Common myeloid progenitor, CD34-positive (primary cell): ENCODE data around the gene EIF4A2.
A peak's percentile ranks its signal among the peaks of the same experiment; 100 is the strongest.
"Not testable (repeated sequence)": the region's sequence is repeated elsewhere in the genome, so short reads cannot be mapped to it uniquely, and the experiment has no call there.

Source experiments
- CTCF ChIA-PET: fragments of 350-600 bp; sonication (Branson Sonifier 250); formaldehyde crosslinking; loops from one replicate; lab custom pipeline; 2021; ENCODE audit warnings: antibody characterized with exemption; lab: Charles Lee
- POLR2A ChIA-PET: fragments of 350-600 bp; sonication (Branson Sonifier 250); formaldehyde crosslinking; loops from one replicate; lab custom pipeline; 2021; ENCODE audit warnings: antibody characterized with exemption; lab: Charles Lee
- DNase-seq, 3 donors: peaks; one replicate each; pipeline versions ENCODE4 v3.0.0 to v3.0.0-alpha.2; 2013
- H3K27ac ChIP-seq, 2 experiments: 1 replicate in 1 of 2; 2 replicates in 1 of 2; pipeline ENCODE4 v1.7.0; 2013; ENCODE audit warnings: inconsistent platforms in 2 of 2, low read length in 2 of 2, mild to moderate bottlenecking in 2 of 2, low read depth in 1 of 2, moderate library complexity in 1 of 2; ENCODE audit not compliant: severe bottlenecking in 2 of 2, insufficient read depth in 1 of 2, poor library complexity in 1 of 2
- H3K27me3 ChIP-seq, 5 experiments: replicated peaks in 2 of 5; 1 replicate in 3 of 5; 2 replicates in 2 of 5; pipeline versions ENCODE4 v1.6.1 to v1.7.0; 2013; ENCODE audit warnings: low read length in 4 of 5, mild to moderate bottlenecking in 2 of 5, moderate library complexity in 2 of 5, inconsistent platforms in 1 of 5; ENCODE audit not compliant: insufficient read depth in 5 of 5, control insufficient read depth in 4 of 5
- H3K36me3 ChIP-seq, 4 experiments: 1 replicate in 2 of 4; 2 replicates in 2 of 4; pipeline versions ENCODE4 v1.6.1 to v1.7.0; 2013; ENCODE audit warnings: low read length in 3 of 4, control low read depth in 1 of 4, mild to moderate bottlenecking in 1 of 4; ENCODE audit not compliant: control insufficient read depth in 4 of 4, insufficient read depth in 4 of 4
- H3K4me1 ChIP-seq, 4 experiments: 1 replicate in 3 of 4; 2 replicates in 1 of 4; pipeline versions ENCODE4 v1.6.1 to v1.7.1; 2013; ENCODE audit warnings: low read length in 3 of 4, mild to moderate bottlenecking in 3 of 4, control low read depth in 1 of 4, inconsistent platforms in 1 of 4, moderate library complexity in 1 of 4; ENCODE audit not compliant: control insufficient read depth in 4 of 4, insufficient read depth in 4 of 4; ENCODE audit errors: control extremely low read depth in 1 of 4
- H3K4me3 ChIP-seq, 7 experiments: 1 replicate in 4 of 7; 2 replicates in 3 of 7; pipeline versions ENCODE4 v1.5.1 to v1.7.0; 2013; ENCODE audit warnings: mild to moderate bottlenecking in 7 of 7, low read length in 6 of 7, moderate library complexity in 6 of 7, inconsistent platforms in 2 of 7, low read depth in 2 of 7, control low read depth in 1 of 7; ENCODE audit not compliant: insufficient read depth in 4 of 7, control insufficient read depth in 1 of 7; ENCODE audit errors: extremely low read depth in 1 of 7
- H3K9me3 ChIP-seq, 5 experiments: 1 replicate in 4 of 5; 2 replicates in 1 of 5; pipeline versions ENCODE4 v1.6.1 to v1.7.1; 2013; ENCODE audit warnings: low read length in 4 of 5, mild to moderate bottlenecking in 2 of 5, inconsistent platforms in 1 of 5, low read depth in 1 of 5, moderate library complexity in 1 of 5; ENCODE audit not compliant: control insufficient read depth in 4 of 5, insufficient read depth in 2 of 5; ENCODE audit errors: control extremely low read depth in 1 of 5
- WGBS: methylation state at CpG from one replicate; pipeline ENCODE4 v1.1.5; 2013; ENCODE audit not compliant: insufficient coverage; 5-methylcytosine and 5-hydroxymethylcytosine counted together

Gene EIF4A2

DNA sequence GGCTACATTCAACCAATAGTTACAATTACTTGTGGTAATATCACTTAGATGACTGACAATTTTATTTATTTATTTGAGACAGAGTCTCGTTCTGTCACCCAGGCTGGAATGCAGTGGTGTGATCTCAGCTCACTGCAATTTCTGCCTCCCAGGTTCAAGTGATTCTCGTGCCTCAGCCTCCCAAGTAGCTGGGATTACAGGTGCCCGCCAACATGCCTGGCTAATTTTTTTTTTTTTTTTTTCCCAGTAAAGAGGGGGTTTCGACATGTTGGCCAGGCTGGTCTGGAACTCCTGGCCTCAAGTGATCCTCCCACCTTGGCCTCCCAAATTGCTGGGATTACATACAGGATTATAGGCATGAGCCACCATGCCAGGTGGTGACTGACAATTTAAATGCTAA, 20.1 kb downstream of the EIF4A2 start:
- not testable (repeated sequence) for H3K9me3 ChIP-seq, DNase-seq, H3K27me3 ChIP-seq, H3K4me3 ChIP-seq, H3K27ac ChIP-seq
- Histone ChIP-seq H3K4me1 (peaks cover 7 to 28% (median 19%) of the 10 kb centered on the region in 4 experiments), H3K36me3 (peaks cover 5 to 38% (median 17%) of the 10 kb centered on the region in 4 experiments)
- WGBS: 100% methylated on average over 3 of the region's 4 CpGs
- CTCF ChIA-PET: interaction anchor here (0.6 to 1.1 kb wide), 2 partner anchors 9 to 19 kb away, joined by 3 read pairs; no protein-coding TSS in a partner anchor
- POLR2A ChIA-PET: interaction anchor here (0.6 kb wide), 1 partner anchor 169 kb away, joined by 4 read pairs; no protein-coding TSS in a partner anchor

DNA sequence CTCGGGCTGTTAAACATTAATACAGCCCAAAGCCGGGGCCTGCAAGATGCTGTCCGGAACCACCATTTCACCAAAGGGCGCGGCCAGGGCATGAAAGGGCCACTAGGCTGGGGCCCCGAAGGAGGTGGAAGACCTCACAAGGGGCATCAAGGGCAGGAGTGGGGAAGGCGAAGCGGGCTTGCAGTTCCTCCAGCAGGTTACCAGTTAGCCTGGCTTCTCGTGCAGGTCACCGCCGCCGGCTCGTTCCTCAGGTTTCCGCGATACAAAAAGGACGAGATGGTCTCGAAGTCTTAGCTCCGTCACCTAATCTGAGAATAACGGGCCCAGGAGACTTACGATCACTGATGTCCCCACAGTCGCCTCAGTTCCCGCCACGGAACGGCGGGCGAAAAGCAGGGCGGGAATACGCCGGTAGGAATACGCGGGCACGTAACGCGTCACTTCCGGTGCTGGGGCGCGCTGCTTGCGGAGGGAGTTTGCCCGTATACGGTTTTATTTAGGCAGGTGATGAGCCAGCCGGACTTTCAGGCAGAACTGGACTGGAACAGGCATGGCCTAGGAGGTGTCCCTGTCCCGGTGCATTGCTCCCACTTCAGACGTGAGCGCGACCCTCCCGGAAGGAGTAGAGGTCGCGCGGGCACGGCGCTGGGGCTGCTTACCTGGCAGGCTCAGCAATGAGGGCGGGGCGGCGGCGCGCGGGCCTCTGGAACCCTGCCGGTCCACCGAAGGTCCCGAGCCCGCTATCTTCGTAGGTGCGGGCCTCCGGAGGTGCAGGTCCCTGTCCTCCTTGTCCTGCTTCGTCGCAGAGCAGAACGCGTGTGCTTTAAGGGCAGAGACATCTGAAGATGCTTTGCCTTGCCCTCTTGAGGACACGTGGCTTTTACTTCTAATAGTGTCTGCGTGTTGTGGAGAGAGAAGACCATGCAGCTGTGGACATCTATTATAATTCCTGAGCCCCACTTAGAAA, 23.0 kb downstream of the EIF4A2 start, which contains the start of gene RFC4:
RFC4 (minus strand) TSS at position 394 of the 967 bp plus-strand sequence. CDS start 1,769 bp downstream, outside the sequence.
- under 1% methylated on average over 69 of the region's 70 CpGs for WGBS
- peak; percentile 66 to 84 (median 77) for DNase-seq
- H3K4me3 ChIP-seq: peak within 1 kb of the TSS; percentile 64 to 98 (median 91)
- H3K4me1 ChIP-seq: peaks cover 7 to 22% (median 19%) of the 10 kb centered on the region in 4 experiments
- no peaks in the 10 kb centered on the region for H3K27me3 ChIP-seq
- peaks cover 3 to 18% (median 7%) of the 10 kb centered on the region in 4 experiments for H3K36me3 ChIP-seq
- POLR2A ChIA-PET: interaction anchor here (0.6 to 4.1 kb wide), 2 partner anchors 23 to 233 kb away, joined by 3 to 16 read pairs; partner anchors contain the start of gene EIF4A2
- H3K27ac ChIP-seq: peak within 1 kb of the TSS; percentile 55 to 91
- no peaks in the 10 kb centered on the region for H3K9me3 ChIP-seq
- CTCF ChIA-PET: interaction anchor here (1.0 to 2.9 kb wide), 6 partner anchors 12 to 21 kb away, joined by 3 to 16 read pairs (median 3); no protein-coding TSS in a partner anchor

DNA sequence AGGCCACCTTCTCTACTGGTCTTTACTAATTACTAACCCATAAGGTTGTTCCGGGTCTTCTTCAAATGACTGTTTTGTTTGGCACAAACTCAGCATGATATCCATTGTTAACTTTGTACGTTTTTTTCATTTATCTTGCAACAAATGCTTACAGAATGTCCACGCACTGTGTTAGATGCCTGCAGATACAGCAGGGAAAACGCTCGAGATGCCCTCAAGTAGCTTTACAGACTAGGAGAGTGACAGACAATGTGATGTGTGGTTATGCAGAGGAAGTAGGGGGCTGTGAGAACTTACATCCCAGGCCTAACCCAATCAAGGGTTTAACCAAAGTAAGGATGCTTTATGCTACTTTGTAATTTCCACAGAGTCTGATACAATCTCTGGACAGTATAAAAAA, 23.9 kb downstream of the EIF4A2 start:
- no peaks in the 10 kb centered on the region for H3K27me3 ChIP-seq
- no peaks in the 10 kb centered on the region for H3K9me3 ChIP-seq
- peaks cover 3 to 16% (median 5%) of the 10 kb centered on the region in 4 experiments for H3K36me3 ChIP-seq
- POLR2A ChIA-PET: interaction anchor here (1.2 to 4.1 kb wide), 2 partner anchors 14 to 23 kb away, joined by 4 to 16 read pairs; partner anchors contain the start of gene EIF4A2
- H3K4me3 ChIP-seq: peak overlapping the region in 5 of 7 experiments; percentile 85 to 98 (median 93)
- peak in 2 of 3 donors; percentile 43 to 58 for DNase-seq
- peak overlapping the region in 1 of 2 experiments; percentile 91 for H3K27ac ChIP-seq
- CTCF ChIA-PET: interaction anchor here (1.0 to 2.9 kb wide), 2 partner anchors 11 to 15 kb away, joined by 3 to 16 read pairs; no protein-coding TSS in a partner anchor
- peaks cover 7 to 22% (median 19%) of the 10 kb centered on the region in 4 experiments for H3K4me1 ChIP-seq
- 48% methylated on average over 3 of the region's 5 CpGs for WGBS

DNA sequence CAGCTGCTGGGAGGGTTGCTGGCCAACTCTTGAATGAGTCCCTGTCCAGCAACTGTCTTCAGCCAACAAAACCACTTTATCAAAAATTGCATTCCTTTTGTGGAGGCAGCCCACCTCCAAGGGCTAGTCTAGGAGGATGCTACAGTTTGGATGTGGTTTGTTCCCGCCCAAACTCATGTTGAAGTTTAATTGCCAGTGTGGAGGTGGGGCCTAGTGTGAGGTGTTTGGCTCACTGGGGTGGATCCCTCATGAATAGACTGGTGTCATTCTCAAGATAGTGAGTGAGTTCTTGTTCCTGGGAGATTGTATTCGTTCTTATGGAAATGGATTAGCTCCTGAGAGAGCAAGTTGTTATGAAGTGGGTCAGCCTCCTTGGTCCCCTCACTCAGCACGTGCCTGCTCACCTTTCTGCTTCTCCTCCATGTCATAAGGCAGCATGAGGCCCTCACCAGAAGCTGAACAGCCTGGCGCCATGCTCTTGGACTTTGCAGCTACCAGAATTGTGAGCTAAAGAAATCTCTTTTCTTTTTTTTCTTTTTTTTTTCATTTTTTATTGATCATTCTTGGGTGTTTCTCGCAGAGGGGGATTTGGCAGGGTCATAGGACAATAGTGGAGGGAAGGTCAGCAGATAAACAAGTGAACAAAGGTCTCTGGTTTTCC, 27.1 kb downstream of the EIF4A2 start:
- 90% methylated on average over 3 of the region's 5 CpGs for WGBS
- POLR2A ChIA-PET: no interaction called here

DNA sequence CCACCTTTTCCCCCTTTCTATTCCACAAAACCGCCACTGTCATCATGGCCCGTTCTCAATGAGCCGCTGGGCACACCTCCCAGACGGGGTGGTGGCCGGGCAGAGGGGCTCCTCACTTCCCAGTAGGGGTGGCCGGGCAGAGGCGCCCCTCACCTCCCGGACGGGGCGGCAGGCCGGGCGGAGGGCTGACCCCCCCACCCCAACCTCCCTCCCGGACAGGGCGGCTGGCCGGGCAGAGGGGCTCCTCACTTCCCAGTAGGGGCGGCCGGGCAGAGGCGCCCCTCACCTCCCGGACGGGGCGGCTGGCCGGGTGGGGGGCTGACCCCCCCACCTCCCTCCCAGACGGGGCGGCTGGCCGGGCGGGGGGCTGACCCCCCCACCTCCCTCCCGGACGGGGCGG, 27.9 kb downstream of the EIF4A2 start:
- H3K27me3 ChIP-seq, DNase-seq, POLR2A ChIA-PET, H3K9me3 ChIP-seq, H3K27ac ChIP-seq, H3K4me3 ChIP-seq, H3K36me3 ChIP-seq: not testable (repeated sequence)
- H3K4me1 ChIP-seq: peaks cover 7 to 21% (median 14%) of the 10 kb centered on the region in 4 experiments
- CTCF ChIA-PET: interaction anchor here (1.5 kb wide), 1 partner anchor 10 kb away, joined by 6 read pairs; no protein-coding TSS in a partner anchor
- WGBS: 100% methylated on average over 3 of the region's 29 CpGs

More for the DNA sequence above, 27.1 kb downstream of the EIF4A2 start:
- DNase-seq: no peak
- CTCF ChIA-PET: interaction anchor here (1.1 to 1.5 kb wide), 2 partner anchors 11 to 196 kb away, joined by 4 to 6 read pairs; no protein-coding TSS in a partner anchor
- H3K36me3 ChIP-seq: no peaks in the 10 kb centered on the region
- no peaks in the 10 kb centered on the region for H3K27me3 ChIP-seq
- no peak overlapping the region for H3K27ac ChIP-seq
- H3K4me1 ChIP-seq: peaks cover 7 to 24% (median 16%) of the 10 kb centered on the region in 4 experiments
- no peaks in the 10 kb centered on the region for H3K9me3 ChIP-seq
- no peak overlapping the region for H3K4me3 ChIP-seq

DNA sequence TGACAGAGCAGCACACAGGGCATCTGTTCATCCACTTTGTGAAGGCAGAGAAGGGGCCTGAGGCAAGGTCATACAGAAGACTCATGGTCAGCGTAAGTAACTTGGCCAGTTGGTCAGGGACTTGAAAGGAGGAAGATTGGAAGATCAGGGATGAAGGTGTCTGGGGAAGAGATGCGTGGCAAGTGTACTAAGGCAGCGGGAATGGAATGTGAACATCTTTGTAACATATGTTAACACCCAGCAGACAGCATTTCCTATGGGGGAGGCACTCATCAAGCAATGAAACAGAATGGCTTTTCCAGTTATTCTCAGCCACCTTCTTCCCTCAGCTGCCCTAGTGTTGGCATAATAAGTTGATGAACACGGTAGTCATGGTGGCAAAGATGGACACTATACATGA, 30.7 kb downstream of the EIF4A2 start:
- Histone ChIP-seq H3K27me3 (no peaks in the 10 kb centered on the region), H3K4me3 (no peak overlapping the region), H3K4me1 (peaks cover 0 to 11% (median 3%) of the 10 kb centered on the region in 4 experiments), H3K27ac (no peak overlapping the region), H3K9me3 (no peaks in the 10 kb centered on the region), H3K36me3 (no peaks in the 10 kb centered on the region)
- ChIA-PET CTCF (interaction anchor here (1.2 to 1.7 kb wide), 2 partner anchors 11 to 204 kb away, joined by 3 to 4 read pairs; no protein-coding TSS in a partner anchor), POLR2A (no interaction called here)
- DNase-seq: no peak
- 88% methylated on average over 1 of the region's 4 CpGs for WGBS
